ENCODE results near the gene OR4X2.

GRCh38 chr11:48237727-48238126 is 7.2 kb upstream of the OR4X2 start:
- TF ChIP-seq CTCF (IDR thresholded peaks at IDR 0.05; ENCODE audit: low read length) (no peak), EZH2phosphoT487 (IDR thresholded peaks at IDR 0.05; ENCODE audit: low read length) (no peak), EZH2 (optimal IDR thresholded peaks at IDR 0.05; ENCODE audit: low read depth, low read length) (no peak)

All from MM.1S (cell line).